NK-92 (cell line): Measurements from ENCODE around the gene ZNF14.
"Not testable (repeated sequence)": the region's sequence is repeated elsewhere in the genome, so short reads cannot be mapped to it uniquely, and the experiment has no call there.

ENCODE experiments used
- DNase-seq: peaks from one replicate; lab custom pipeline; 2025; ENCODE audit not compliant: unreplicated experiment; lab: John Stamatoyannopoulos, UW

ZNF14 gene

GRCh38 chr19:19746286-19747213, 13.6 kb upstream of the ZNF14 start:
- no peak for DNase-seq

GRCh38 chr19:19745496-19746285, 12.8 kb upstream of the ZNF14 start:
- DNase-seq = no peak

- DNase-seq = no peak
These were observed 11.7 kb upstream of the ZNF14 start for GRCh38 chr19:19744641-19745040.

GRCh38 chr19:19743921-19744320, 11.0 kb upstream of the ZNF14 start:
- not testable (repeated sequence) for DNase-seq

- no peak for DNase-seq
These were observed 10.3 kb upstream of the ZNF14 start for GRCh38 chr19:19743176-19743575.

- no peak for DNase-seq
These were observed 9.9 kb upstream of the ZNF14 start for GRCh38 chr19:19742773-19743172.

- no peak for DNase-seq
These were observed 8.3 kb upstream of the ZNF14 start for GRCh38 chr19:19741184-19741583.

- no peak for DNase-seq
These were observed 7.8 kb upstream of the ZNF14 start for GRCh38 chr19:19740755-19741154.

- DNase-seq = no peak
These were observed 5.7 kb upstream of the ZNF14 start for GRCh38 chr19:19738564-19738963.

- no peak for DNase-seq
These were observed 4.8 kb upstream of the ZNF14 start for GRCh38 chr19:19737559-19738332.

GRCh38 chr19:19721896-19722295, 11.0 kb downstream of the ZNF14 start:
- DNase-seq = no peak

GRCh38 chr19:19719798-19720197, 13.1 kb downstream of the ZNF14 start:
- DNase-seq = no peak

- no peak for DNase-seq
These were observed 20.7 kb downstream of the ZNF14 start for GRCh38 chr19:19711934-19712828.

GRCh38 chr19:19711306-19711933, 21.5 kb downstream of the ZNF14 start:
- DNase-seq = no peak

- no peak for DNase-seq
These were observed 22.4 kb downstream of the ZNF14 start for GRCh38 chr19:19710506-19710905.

GRCh38 chr19:19704836-19705235, 28.1 kb downstream of the ZNF14 start:
- DNase-seq = no peak

- not testable (repeated sequence) for DNase-seq
These were observed 32.4 kb downstream of the ZNF14 start for GRCh38 chr19:19700493-19700892.

- DNase-seq = no peak
These were observed 35.3 kb downstream of the ZNF14 start for GRCh38 chr19:19697589-19697988.

- no peak for DNase-seq
These were observed 36.5 kb downstream of the ZNF14 start for GRCh38 chr19:19696386-19696785.

GRCh38 chr19:19691683-19692082, 41.2 kb downstream of the ZNF14 start:
- no peak for DNase-seq
